H1 (cell line): Measurements from ENCODE around the gene KCTD2.

Experiments used
- EZH2 ChIP-seq: fragments of 200-600 bp; sonication (generic); IDR thresholded peaks from 2 replicates; pipeline ENCODE4 v1.7.1; 2012; ENCODE audit warnings: low read depth, mild to moderate bottlenecking, moderate library complexity, low read length, inconsistent platforms; ENCODE audit not compliant: severe bottlenecking
- TAF1 ChIP-seq: IDR thresholded peaks from 2 replicates; pipeline ENCODE4 v1.6.1; 2011; ENCODE audit warnings: mild to moderate bottlenecking, low read depth, low read length

DNA sequence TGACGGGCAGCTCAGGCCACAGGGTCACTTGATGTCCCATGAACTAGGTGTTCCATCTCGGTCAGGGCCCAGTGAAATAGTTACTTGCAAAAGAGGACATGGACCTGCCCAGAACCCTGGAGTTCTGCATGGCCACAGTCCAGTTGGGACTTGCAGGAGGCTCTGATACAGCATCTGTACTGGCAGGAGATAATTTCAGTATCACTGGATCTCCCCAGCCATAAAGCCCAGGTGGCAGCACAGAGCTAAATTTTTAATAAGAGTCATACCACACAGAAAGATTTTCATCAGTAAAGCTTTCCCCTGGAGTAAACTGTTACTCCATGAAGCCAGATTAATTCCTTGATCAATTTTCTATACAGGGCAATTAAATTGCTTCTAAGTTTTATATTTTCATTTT, 22.8 kb downstream of the KCTD2 start:
- no peak for TF ChIP-seq EZH2
- TF ChIP-seq TAF1 = no peak
